Lung (tissue), 12 donors: ENCODE measurements around the gene MTA3. TPM values are rescaled to one million over a fixed set of nuclear protein-coding genes. Genes with fewer than 3 reads are reported as not detected.

Source experiments
- ATAC-seq: fragments of 200-7000 bp; cut with Tn5 transposase; one replicate; pipeline ENCODE4 v1.9.1; 2020; ENCODE audit warnings: moderate number of reproducible peaks; ENCODE audit not compliant: insufficient read depth, low FRiP score
- DNase-seq, 3 donors: peaks; one replicate each; pipeline ENCODE4 v3.0.0-alpha.2; 2013 to 2017
- H3K27ac ChIP-seq, 2 donors: one replicate each; pipeline ENCODE4 v1.5.1; 2013; ENCODE audit warnings: mild to moderate bottlenecking in 2 of 2, moderate library complexity in 2 of 2, control low read depth in 1 of 2, inconsistent platforms in 1 of 2, low read depth in 1 of 2, low read length in 1 of 2
- H3K27me3 ChIP-seq, 3 donors: one replicate each; pipeline ENCODE4 v1.5.1; 2013; ENCODE audit warnings: low read length in 2 of 3; ENCODE audit not compliant: control insufficient read depth in 3 of 3, insufficient read depth in 3 of 3
- H3K36me3 ChIP-seq, 4 donors: one replicate each; pipeline ENCODE4 v1.5.1; 2013; ENCODE audit warnings: low read length in 4 of 4, mild to moderate bottlenecking in 1 of 4, moderate library complexity in 1 of 4; ENCODE audit not compliant: control insufficient read depth in 4 of 4, insufficient read depth in 4 of 4
- H3K4me1 ChIP-seq, 5 donors: one replicate each; pipeline ENCODE4 v1.5.1; 2013; ENCODE audit warnings: low read length in 5 of 5, mild to moderate bottlenecking in 2 of 5, moderate library complexity in 1 of 5; ENCODE audit not compliant: control insufficient read depth in 5 of 5, insufficient read depth in 5 of 5
- H3K4me3 ChIP-seq: one replicate; pipeline ENCODE4 v1.5.1; 2013; ENCODE audit warnings: mild to moderate bottlenecking, control low read depth, moderate library complexity
- H3K9ac ChIP-seq, 2 donors: one replicate each; pipeline ENCODE4 v1.5.1; 2013; ENCODE audit warnings: low read length in 2 of 2, control low read depth in 1 of 2; ENCODE audit not compliant: insufficient read depth in 1 of 2
- H3K9me3 ChIP-seq, 4 donors: one replicate each; pipeline ENCODE4 v1.5.1; 2013; ENCODE audit warnings: low read length in 3 of 4, mild to moderate bottlenecking in 1 of 4, moderate library complexity in 1 of 4; ENCODE audit not compliant: control insufficient read depth in 4 of 4, insufficient read depth in 3 of 4
- WGBS, 2 donors: extraction: QIAGEN DNeasy Blood & Tissue Kit; methylation state at CpG; one replicate each; pipeline ENCODE4 v1.1.7; 2013; 5-methylcytosine and 5-hydroxymethylcytosine counted together
- polyA plus RNA-seq, 2 donors: library from polyadenylated mRNA; stranded (reverse); fragments of 200-250 nt; gene quantifications; one replicate each; pipeline ENCODE4 v1.2.1, GENCODE V29; 2013
- total RNA-seq, 2 donors: library from RNA; depleted of rRNA in 1 of 2; stranded (reverse); fragments of >200 nt in 1 of 2; gene quantifications; one replicate each; pipeline ENCODE4 v1.2.1, GENCODE V29; 2014 to 2021
- TF ChIP-seq, protein P1 (sequence below): IDR thresholded peaks from 2 replicates; pipeline ENCODE4 v1.5.1; 2012; ENCODE audit warnings: mild to moderate bottlenecking; ENCODE audit errors: control extremely low read depth, extremely low read depth
- donor health status: control.
- donor health status: control.
- donor health status: Bipolar disorder and iron deficiency.
- donor health status: healthy.
- donor health status: DM: yes; HTN: yes; CAD: no.

The MTA3 gene
- total and polyA plus RNA-seq, 4 donors, result 9.2 to 65.8 (median 24.4) TPM

DNA sequence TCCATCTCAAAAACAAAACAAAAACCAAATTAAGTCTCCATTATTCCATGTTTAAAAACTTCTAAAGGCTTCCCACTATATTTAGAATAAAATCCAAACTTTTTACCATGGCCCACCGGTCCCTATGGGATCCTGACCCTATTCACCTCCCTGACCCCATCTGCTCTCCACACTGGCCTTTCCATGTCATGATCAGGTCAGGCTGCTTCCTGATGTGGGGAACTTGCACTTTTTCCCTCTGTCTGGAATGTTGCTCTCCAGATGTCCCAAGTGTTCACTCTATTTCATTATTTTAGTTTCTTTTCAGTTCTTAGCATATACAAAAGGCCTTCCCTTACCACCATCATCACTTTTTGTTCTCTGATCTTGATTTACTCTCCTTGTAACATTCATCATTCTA, 7.5 kb upstream of the MTA3 start:
- Histone ChIP-seq H3K27me3 (no peaks in the 10 kb centered on the region), H3K4me3 (no peak overlapping the region), H3K4me1 (no peaks in the 10 kb centered on the region), H3K9ac (no peak overlapping the region), H3K36me3 (no peaks in the 10 kb centered on the region), H3K27ac (no peak overlapping the region), H3K9me3 (no peaks in the 10 kb centered on the region)
- DNase-seq (peak in 1 of 3 donors; percentile 10), ATAC-seq (no peak)
- TF ChIP-seq, protein P1, sequence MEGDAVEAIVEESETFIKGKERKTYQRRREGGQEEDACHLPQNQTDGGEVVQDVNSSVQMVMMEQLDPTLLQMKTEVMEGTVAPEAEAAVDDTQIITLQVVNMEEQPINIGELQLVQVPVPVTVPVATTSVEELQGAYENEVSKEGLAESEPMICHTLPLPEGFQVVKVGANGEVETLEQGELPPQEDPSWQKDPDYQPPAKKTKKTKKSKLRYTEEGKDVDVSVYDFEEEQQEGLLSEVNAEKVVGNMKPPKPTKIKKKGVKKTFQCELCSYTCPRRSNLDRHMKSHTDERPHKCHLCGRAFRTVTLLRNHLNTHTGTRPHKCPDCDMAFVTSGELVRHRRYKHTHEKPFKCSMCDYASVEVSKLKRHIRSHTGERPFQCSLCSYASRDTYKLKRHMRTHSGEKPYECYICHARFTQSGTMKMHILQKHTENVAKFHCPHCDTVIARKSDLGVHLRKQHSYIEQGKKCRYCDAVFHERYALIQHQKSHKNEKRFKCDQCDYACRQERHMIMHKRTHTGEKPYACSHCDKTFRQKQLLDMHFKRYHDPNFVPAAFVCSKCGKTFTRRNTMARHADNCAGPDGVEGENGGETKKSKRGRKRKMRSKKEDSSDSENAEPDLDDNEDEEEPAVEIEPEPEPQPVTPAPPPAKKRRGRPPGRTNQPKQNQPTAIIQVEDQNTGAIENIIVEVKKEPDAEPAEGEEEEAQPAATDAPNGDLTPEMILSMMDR, result no peak
- WGBS, 2 donors, result 61 to 95% methylated on average over 1 of the region's 1 CpG

DNA sequence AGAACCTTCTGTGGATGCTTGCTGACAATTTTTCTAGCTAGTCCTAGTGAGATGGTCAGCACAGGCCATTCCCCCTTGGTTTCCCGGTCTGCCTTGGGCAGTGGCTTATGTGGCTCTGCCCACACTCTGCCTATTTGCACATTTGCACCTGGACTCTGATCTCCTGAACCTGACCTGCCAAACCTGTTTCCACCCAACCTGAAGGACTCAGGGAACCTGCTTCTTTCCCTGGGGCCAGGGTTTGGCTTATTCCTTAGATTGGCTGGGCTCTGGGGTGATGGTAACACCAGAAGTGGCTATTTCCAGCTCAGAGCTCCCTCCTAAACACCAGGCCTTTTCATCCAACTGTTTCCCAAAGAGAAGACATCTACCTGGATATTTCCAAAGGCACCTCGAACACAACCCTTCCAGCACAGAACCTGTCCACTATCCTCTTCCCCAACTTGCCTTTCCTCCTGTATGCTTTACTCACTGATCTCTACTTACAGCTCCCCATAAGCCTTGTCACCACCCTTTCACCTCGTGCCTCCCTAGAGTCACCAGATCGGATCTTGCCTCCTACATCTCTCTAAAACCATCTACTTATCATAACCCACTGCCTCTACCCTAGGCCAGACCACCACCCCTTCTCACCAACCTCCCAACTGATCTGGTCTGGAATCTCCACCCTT, 5.8 kb upstream of the MTA3 start:
- Histone ChIP-seq H3K4me1 (peaks cover 0 to 7% (median 0%) of the 10 kb centered on the region in 5 donors), H3K9me3 (no peaks in the 10 kb centered on the region), H3K36me3 (no peaks in the 10 kb centered on the region), H3K27ac (no peak overlapping the region), H3K9ac (no peak overlapping the region), H3K27me3 (no peaks in the 10 kb centered on the region), H3K4me3 (no peak overlapping the region)
- TF ChIP-seq, protein P1, result no peak
- ATAC-seq (no peak), DNase-seq (peak; percentile 18 to 47 (median 31))
- WGBS, 2 donors, result 87 to 92% methylated on average over 4 of the region's 4 CpGs

DNA sequence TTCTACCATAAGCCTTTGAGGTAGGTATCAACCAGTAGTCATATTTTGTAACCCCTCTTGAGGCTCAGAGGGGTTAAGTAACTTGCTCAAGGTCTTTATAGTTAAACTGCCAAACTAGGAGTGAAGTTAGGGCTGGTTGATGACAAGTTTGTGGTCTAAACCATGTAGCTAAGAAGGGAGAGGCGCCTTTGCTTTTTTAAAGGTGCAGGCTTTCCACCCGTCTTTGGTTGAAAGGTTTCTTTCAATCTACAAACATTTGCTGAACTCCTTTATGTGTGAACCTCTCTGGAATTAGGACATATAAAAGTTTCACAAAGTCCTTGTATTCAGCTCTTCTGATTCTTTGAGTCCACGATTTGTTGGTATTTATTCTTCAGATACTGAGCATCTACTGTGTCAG, 2.4 kb upstream of the MTA3 start:
- Histone ChIP-seq H3K36me3 (no peaks in the 10 kb centered on the region), H3K4me3 (no peak overlapping the region), H3K27ac (no peak overlapping the region), H3K9ac (no peak overlapping the region), H3K9me3 (no peaks in the 10 kb centered on the region), H3K27me3 (no peaks in the 10 kb centered on the region), H3K4me1 (peaks cover 0 to 19% (median 0%) of the 10 kb centered on the region in 5 donors)
- TF ChIP-seq, protein P1, result no peak
- 86 to 88% methylated on average over 3 of the region's 3 CpGs for WGBS, 2 donors
- DNase-seq (no peak), ATAC-seq (no peak)

DNA sequence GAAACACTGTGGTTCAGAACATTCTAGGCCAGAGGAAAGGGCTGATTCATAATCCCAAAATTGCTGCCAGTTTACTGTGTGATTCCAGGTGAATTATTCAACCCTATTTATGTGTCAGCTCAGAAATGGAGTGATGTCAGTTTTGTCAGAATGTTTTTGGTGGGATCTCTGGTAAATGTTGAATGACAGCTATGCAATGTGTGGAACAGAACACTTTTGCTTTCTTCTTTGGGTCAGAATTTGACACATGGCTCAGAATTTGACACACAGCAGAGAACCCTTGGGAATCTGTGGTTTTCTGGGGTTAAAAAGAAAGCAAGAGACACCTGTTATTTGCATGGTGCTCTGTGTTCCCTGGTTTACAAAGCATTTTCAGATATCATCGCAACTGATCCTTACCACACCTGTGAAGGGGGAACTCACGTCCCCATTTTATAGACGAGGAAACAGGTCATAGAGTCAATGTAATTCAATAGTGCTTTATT, 1.6 kb upstream of the MTA3 start:
- DNase-seq, result no peak
- Histone ChIP-seq H3K9me3 (no peaks in the 10 kb centered on the region), H3K27me3 (no peaks in the 10 kb centered on the region), H3K27ac (no peak overlapping the region), H3K36me3 (no peaks in the 10 kb centered on the region), H3K4me1 (peaks cover 0 to 19% (median 0%) of the 10 kb centered on the region in 5 donors), H3K4me3 (no peak overlapping the region), H3K9ac (no peak overlapping the region)
- WGBS, 2 donors, result 92 to 95% methylated on average over 3 of the region's 3 CpGs
- ATAC-seq, result no peak
- TF ChIP-seq, protein P1, result no peak
